Measurements from ENCODE around the gene TMEM219.
"Not testable (repeated sequence)": the region's sequence is repeated elsewhere in the genome, so short reads cannot be mapped to it uniquely, and the experiment has no call there.

TMEM219 gene

GRCh38 chr16:29925781-29926710, 35.8 kb upstream of the TMEM219 start, which contains the start of gene KCTD13:
TSS of gene KCTD13 (minus strand) at chr16:29926226. CDS start at chr16:29926033, 193 bp downstream.
- H3K4me1 ChIP-seq = peaks cover 0 to 25% (median 24%) of the 10 kb centered on the region in 4 donors
- peak within 1 kb of the TSS; percentile 80 to 89 for H3K27ac ChIP-seq
- H3K36me3 ChIP-seq = peaks cover 3 to 18% (median 8%) of the 10 kb centered on the region in 3 donors
- intact Hi-C loops (cut with DNase I; ENCODE audit: low total_unique reads) = loop anchor here (10.0 kb wide), 1 partner anchor 79 kb away; no protein-coding TSS in a partner anchor
- DNase-seq = peak; percentile 83 to 92
- TF ChIP-seq, protein P1, sequence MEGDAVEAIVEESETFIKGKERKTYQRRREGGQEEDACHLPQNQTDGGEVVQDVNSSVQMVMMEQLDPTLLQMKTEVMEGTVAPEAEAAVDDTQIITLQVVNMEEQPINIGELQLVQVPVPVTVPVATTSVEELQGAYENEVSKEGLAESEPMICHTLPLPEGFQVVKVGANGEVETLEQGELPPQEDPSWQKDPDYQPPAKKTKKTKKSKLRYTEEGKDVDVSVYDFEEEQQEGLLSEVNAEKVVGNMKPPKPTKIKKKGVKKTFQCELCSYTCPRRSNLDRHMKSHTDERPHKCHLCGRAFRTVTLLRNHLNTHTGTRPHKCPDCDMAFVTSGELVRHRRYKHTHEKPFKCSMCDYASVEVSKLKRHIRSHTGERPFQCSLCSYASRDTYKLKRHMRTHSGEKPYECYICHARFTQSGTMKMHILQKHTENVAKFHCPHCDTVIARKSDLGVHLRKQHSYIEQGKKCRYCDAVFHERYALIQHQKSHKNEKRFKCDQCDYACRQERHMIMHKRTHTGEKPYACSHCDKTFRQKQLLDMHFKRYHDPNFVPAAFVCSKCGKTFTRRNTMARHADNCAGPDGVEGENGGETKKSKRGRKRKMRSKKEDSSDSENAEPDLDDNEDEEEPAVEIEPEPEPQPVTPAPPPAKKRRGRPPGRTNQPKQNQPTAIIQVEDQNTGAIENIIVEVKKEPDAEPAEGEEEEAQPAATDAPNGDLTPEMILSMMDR (IDR thresholded peaks at IDR 0.05) = no peak
- H3K4me3 ChIP-seq = peak within 1 kb of the TSS; percentile 96 to 97
- H3K9me3 ChIP-seq = no peaks in the 10 kb centered on the region
- H3K27me3 ChIP-seq = no peaks in the 10 kb centered on the region

DNA sequence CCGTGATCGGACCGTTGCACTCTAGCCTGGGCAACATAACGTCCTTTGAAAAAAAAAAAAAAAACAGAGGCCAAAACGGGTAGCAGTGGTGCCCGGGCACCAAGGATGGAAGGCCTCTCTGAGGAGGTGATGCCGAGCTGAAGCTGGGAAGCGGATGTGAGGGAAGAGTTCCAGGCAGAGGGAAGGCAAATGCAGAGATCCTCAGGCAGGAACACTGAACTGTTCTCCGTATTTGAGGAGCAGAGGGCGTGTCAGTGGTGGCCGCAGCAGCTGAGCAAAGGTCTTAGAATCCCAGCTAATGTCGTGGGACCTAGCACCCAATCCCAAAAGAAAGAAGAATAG, 35.2 kb upstream of the TMEM219 start:
- peak overlapping the region; percentile 80 to 89 for H3K27ac ChIP-seq
- no peak for DNase-seq
- intact Hi-C loops (cut with DNase I; ENCODE audit: low total_unique reads) = loop anchor here (10.0 kb wide), 1 partner anchor 78 kb away; no protein-coding TSS in a partner anchor
- no peaks in the 10 kb centered on the region for H3K27me3 ChIP-seq
- H3K4me3 ChIP-seq = peak overlapping the region; percentile 96 to 97
- H3K36me3 ChIP-seq = peaks cover 0 to 12% (median 1%) of the 10 kb centered on the region in 3 donors
- no peaks in the 10 kb centered on the region for H3K9me3 ChIP-seq
- TF ChIP-seq, protein P1 (IDR thresholded peaks at IDR 0.05) = no peak
- peaks cover 0 to 25% (median 24%) of the 10 kb centered on the region in 4 donors for H3K4me1 ChIP-seq

- H3K4me3 ChIP-seq = peak overlapping the region; percentile 96 to 97
- intact Hi-C loops (cut with DNase I; ENCODE audit: low total_unique reads) = loop anchor here (10.0 kb wide), 1 partner anchor 78 kb away; no protein-coding TSS in a partner anchor
These were observed 34.6 kb upstream of the TMEM219 start for GRCh38 chr16:29927070-29927905.

DNA sequence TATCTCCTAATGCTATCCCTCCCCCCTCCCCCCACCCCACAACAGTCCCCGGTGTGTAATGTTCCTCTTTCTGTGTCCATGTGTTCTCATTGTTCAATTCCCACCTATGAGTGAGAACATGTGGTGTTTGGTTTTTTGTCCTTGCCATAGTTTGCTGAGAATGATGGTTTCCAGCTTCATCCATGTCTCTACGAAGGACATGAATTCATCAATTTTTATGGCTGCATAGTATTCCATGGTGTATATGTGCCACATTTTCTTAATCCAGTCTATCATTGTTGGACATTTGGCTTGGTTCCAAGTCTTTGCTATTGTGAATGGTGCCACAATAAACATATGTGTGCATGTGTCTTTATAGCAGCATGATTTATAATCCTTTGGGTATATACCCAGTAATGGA, 30.1 kb upstream of the TMEM219 start:
- H3K4me3 ChIP-seq; H3K4me1 ChIP-seq; H3K9me3 ChIP-seq; DNase-seq; H3K27me3 ChIP-seq; intact Hi-C loops (cut with DNase I; ENCODE audit: low total_unique reads); H3K27ac ChIP-seq; H3K36me3 ChIP-seq: not testable (repeated sequence)

More at GRCh38 chr16:29927070-29927905, 34.6 kb upstream of the TMEM219 start:
- Histone ChIP-seq H3K9me3 (no peaks in the 10 kb centered on the region), H3K4me1 (peaks cover 0 to 25% (median 24%) of the 10 kb centered on the region in 4 donors), H3K36me3 (peaks cover 0 to 8% (median 0%) of the 10 kb centered on the region in 3 donors), H3K27me3 (no peaks in the 10 kb centered on the region), H3K27ac (peak overlapping the region; percentile 80 to 89)
- no peak for DNase-seq
- TF ChIP-seq, protein P1 (IDR thresholded peaks at IDR 0.05) = no peak

GRCh38 chr16:29940656-29941055, 21.2 kb upstream of the TMEM219 start:
- TF ChIP-seq, protein P1 (IDR thresholded peaks at IDR 0.05) = no peak
- H3K36me3 ChIP-seq = no peaks in the 10 kb centered on the region
- peaks cover 0 to 8% of the 10 kb centered on the region in 2 donors for H3K27me3 ChIP-seq
- H3K9me3 ChIP-seq = no peaks in the 10 kb centered on the region
- intact Hi-C loops (cut with DNase I; ENCODE audit: low total_unique reads) = no loop called here
- H3K4me1 ChIP-seq = no peaks in the 10 kb centered on the region
- H3K4me3 ChIP-seq = no peak overlapping the region
- no peak overlapping the region for H3K27ac ChIP-seq
- no peak for DNase-seq
